ENCODE data around the gene MLLT3. TPM values are rescaled to one million over a fixed set of nuclear protein-coding genes. Genes with fewer than 3 reads are reported as not detected.

The MLLT3 gene
- total RNA-seq, 1 experiment from 2014 or later, result 18.1 TPM

GRCh38 chr9:20557890-20558565 is 64.3 kb downstream of the MLLT3 start:
- DNase-seq (ENCODE audit: low read depth), result no peak

GRCh38 chr9:20557285-20557684 is 65.0 kb downstream of the MLLT3 start:
- no peak for DNase-seq (ENCODE audit: low read depth)

GRCh38 chr9:20553558-20554149 is 68.6 kb downstream of the MLLT3 start:
- peak; percentile 46 for DNase-seq (ENCODE audit: low read depth)

GRCh38 chr9:20552874-20553557 is 69.3 kb downstream of the MLLT3 start:
- peak; percentile 30 for DNase-seq (ENCODE audit: low read depth)

- DNase-seq (ENCODE audit: low read depth), result no peak
These were observed 70.5 kb downstream of the MLLT3 start for GRCh38 chr9:20551835-20552234.

- DNase-seq (ENCODE audit: low read depth), result peak; percentile 65
These were observed 71.1 kb downstream of the MLLT3 start for GRCh38 chr9:20551236-20551635.

GRCh38 chr9:20550326-20550725 is 72.0 kb downstream of the MLLT3 start:
- DNase-seq (ENCODE audit: low read depth), result peak; percentile 29

GRCh38 chr9:20549053-20549452 is 73.2 kb downstream of the MLLT3 start:
- no peak for DNase-seq (ENCODE audit: low read depth)

GRCh38 chr9:20545023-20545622 is 77.2 kb downstream of the MLLT3 start:
- no peak for DNase-seq (ENCODE audit: low read depth)

GRCh38 chr9:20540169-20540863 is 82.0 kb downstream of the MLLT3 start:
- DNase-seq (ENCODE audit: low read depth), result no peak

- peak; percentile 65 for DNase-seq (ENCODE audit: low read depth)
These were observed 83.3 kb downstream of the MLLT3 start for GRCh38 chr9:20538956-20539355.

GRCh38 chr9:20538092-20538491 is 84.2 kb downstream of the MLLT3 start:
- no peak for DNase-seq (ENCODE audit: low read depth)

- no peak for DNase-seq (ENCODE audit: low read depth)
These were observed 85.0 kb downstream of the MLLT3 start for GRCh38 chr9:20537294-20537693.

GRCh38 chr9:20532584-20532983 is 89.7 kb downstream of the MLLT3 start:
- no peak for DNase-seq (ENCODE audit: low read depth)

- no peak for DNase-seq (ENCODE audit: low read depth)
These were observed 92.5 kb downstream of the MLLT3 start for GRCh38 chr9:20529837-20530236.

GRCh38 chr9:20528253-20528652 is 94.0 kb downstream of the MLLT3 start:
- DNase-seq (ENCODE audit: low read depth), result no peak

- peak; percentile 36 for DNase-seq (ENCODE audit: low read depth)
These were observed 95.6 kb downstream of the MLLT3 start for GRCh38 chr9:20526500-20527319.

- peak; percentile 13 for DNase-seq (ENCODE audit: low read depth)
These were observed 97.5 kb downstream of the MLLT3 start for GRCh38 chr9:20524776-20525175.

- DNase-seq (ENCODE audit: low read depth), result no peak
These were observed 103.6 kb downstream of the MLLT3 start for GRCh38 chr9:20518737-20519136.

GRCh38 chr9:20513126-20513913 is 109.0 kb downstream of the MLLT3 start:
- peak; percentile 65 for DNase-seq (ENCODE audit: low read depth)
